ENCODE results near the gene CLDN20.

Gene CLDN20

GRCh38 chr6:155254139-155254538, 9.7 kb upstream of the CLDN20 start:
- Histone ChIP-seq H3K4me3 (ENCODE audit: low read depth, low read length) (no peak overlapping the region), H3K4me1 (ENCODE audit: control insufficient read depth, insufficient read depth, low read length) (no peaks in the 10 kb centered on the region), H3K36me3 (ENCODE audit: control insufficient read depth in 2 of 2, insufficient read depth in 1 of 2, low read length in 2 of 2) (peaks cover 15 to 95% of the 10 kb centered on the region in 2 experiments), H3K27ac (ENCODE audit: extremely low read depth, low read depth, low read length) (no peak overlapping the region), H3K9me3 (ENCODE audit: control insufficient read depth, insufficient read depth, low read depth, low read length) (no peaks in the 10 kb centered on the region)
- no peak for TF ChIP-seq ZNF785 (tag by site-specific recombination; IDR thresholded peaks at IDR 0.05)
- TF ChIP-seq PRDM1 (tag by site-specific recombination; IDR thresholded peaks at IDR 0.05), result no peak
- no peak for TF ChIP-seq ZFHX2 (tag by site-specific recombination; conservative IDR thresholded peaks at IDR 0.05)
- TF ChIP-seq ZBTB20 (tag by site-specific recombination; IDR thresholded peaks at IDR 0.05), result no peak
- TF ChIP-seq, protein P1, sequence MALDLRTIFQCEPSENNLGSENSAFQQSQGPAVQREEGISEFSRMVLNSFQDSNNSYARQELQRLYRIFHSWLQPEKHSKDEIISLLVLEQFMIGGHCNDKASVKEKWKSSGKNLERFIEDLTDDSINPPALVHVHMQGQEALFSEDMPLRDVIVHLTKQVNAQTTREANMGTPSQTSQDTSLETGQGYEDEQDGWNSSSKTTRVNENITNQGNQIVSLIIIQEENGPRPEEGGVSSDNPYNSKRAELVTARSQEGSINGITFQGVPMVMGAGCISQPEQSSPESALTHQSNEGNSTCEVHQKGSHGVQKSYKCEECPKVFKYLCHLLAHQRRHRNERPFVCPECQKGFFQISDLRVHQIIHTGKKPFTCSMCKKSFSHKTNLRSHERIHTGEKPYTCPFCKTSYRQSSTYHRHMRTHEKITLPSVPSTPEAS (tag by site-specific recombination; IDR thresholded peaks at IDR 0.05), result no peak
- no peak for TF ChIP-seq IKZF3 (tag by site-specific recombination; IDR thresholded peaks at IDR 0.05)
- no peak for TF ChIP-seq GLIS2 (tag by site-specific recombination; IDR thresholded peaks at IDR 0.05)
- no peak for TF ChIP-seq ZNF585B (tag by site-specific recombination; IDR thresholded peaks at IDR 0.05)
- no peak for TF ChIP-seq BCL11B (tag by site-specific recombination; IDR thresholded peaks at IDR 0.05; ENCODE audit: low read depth)
- TF ChIP-seq, protein P2, sequence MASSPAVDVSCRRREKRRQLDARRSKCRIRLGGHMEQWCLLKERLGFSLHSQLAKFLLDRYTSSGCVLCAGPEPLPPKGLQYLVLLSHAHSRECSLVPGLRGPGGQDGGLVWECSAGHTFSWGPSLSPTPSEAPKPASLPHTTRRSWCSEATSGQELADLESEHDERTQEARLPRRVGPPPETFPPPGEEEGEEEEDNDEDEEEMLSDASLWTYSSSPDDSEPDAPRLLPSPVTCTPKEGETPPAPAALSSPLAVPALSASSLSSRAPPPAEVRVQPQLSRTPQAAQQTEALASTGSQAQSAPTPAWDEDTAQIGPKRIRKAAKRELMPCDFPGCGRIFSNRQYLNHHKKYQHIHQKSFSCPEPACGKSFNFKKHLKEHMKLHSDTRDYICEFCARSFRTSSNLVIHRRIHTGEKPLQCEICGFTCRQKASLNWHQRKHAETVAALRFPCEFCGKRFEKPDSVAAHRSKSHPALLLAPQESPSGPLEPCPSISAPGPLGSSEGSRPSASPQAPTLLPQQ (tag by site-specific recombination; IDR thresholded peaks at IDR 0.05), result no peak
- TF ChIP-seq HIC1 (tag by site-specific recombination; IDR thresholded peaks at IDR 0.05), result no peak
- TF ChIP-seq ZNF664 (tag by site-specific recombination; IDR thresholded peaks at IDR 0.05), result no peak
- TF ChIP-seq EGR2 (tag by site-specific recombination; IDR thresholded peaks at IDR 0.05; ENCODE audit: low read depth), result no peak
- no peak for TF ChIP-seq ZNF223 (tag by site-specific recombination; IDR thresholded peaks at IDR 0.05)
- no peak for TF ChIP-seq ZNF175 (tag by site-specific recombination; IDR thresholded peaks at IDR 0.05)
- no peak for TF ChIP-seq ZNF214 (tag by site-specific recombination; IDR thresholded peaks at IDR 0.05; ENCODE audit: borderline replicate concordance)
- TF ChIP-seq ZNF658 (tag by site-specific recombination; IDR thresholded peaks at IDR 0.05), result no peak
- TF ChIP-seq ZNF548 (tag by site-specific recombination; IDR thresholded peaks at IDR 0.05), result no peak
- TF ChIP-seq ZNF48 (tag by site-specific recombination; IDR thresholded peaks at IDR 0.05), result no peak
- CTCF ChIA-PET, result no interaction called here
- POLR2A ChIA-PET, result no interaction called here

GRCh38 chr6:155256122-155256795, 7.6 kb upstream of the CLDN20 start:
- ChIA-PET POLR2A (no interaction called here), CTCF (interaction anchor here (0.6 to 3.2 kb wide), 4 partner anchors 12 to 328 kb away, joined by 3 to 19 read pairs (median 4); no protein-coding TSS in a partner anchor)
- H3K27ac ChIP-seq (ENCODE audit: extremely low read depth, low read depth, low read length), result no peak overlapping the region
- peaks cover 15 to 88% of the 10 kb centered on the region in 2 experiments for H3K36me3 ChIP-seq (ENCODE audit: control insufficient read depth in 2 of 2, insufficient read depth in 1 of 2, low read length in 2 of 2)
- no peaks in the 10 kb centered on the region for H3K4me1 ChIP-seq (ENCODE audit: control insufficient read depth, insufficient read depth, low read length)
- H3K4me3 ChIP-seq (ENCODE audit: low read depth, low read length), result no peak overlapping the region
- no peaks in the 10 kb centered on the region for H3K9me3 ChIP-seq (ENCODE audit: control insufficient read depth, insufficient read depth, low read depth, low read length)
- TF ChIP-seq ZNF76 (tag by site-specific recombination; IDR thresholded peaks at IDR 0.05; ENCODE audit: borderline replicate concordance, low read depth), result no peak
- TF ChIP-seq, protein P3, sequence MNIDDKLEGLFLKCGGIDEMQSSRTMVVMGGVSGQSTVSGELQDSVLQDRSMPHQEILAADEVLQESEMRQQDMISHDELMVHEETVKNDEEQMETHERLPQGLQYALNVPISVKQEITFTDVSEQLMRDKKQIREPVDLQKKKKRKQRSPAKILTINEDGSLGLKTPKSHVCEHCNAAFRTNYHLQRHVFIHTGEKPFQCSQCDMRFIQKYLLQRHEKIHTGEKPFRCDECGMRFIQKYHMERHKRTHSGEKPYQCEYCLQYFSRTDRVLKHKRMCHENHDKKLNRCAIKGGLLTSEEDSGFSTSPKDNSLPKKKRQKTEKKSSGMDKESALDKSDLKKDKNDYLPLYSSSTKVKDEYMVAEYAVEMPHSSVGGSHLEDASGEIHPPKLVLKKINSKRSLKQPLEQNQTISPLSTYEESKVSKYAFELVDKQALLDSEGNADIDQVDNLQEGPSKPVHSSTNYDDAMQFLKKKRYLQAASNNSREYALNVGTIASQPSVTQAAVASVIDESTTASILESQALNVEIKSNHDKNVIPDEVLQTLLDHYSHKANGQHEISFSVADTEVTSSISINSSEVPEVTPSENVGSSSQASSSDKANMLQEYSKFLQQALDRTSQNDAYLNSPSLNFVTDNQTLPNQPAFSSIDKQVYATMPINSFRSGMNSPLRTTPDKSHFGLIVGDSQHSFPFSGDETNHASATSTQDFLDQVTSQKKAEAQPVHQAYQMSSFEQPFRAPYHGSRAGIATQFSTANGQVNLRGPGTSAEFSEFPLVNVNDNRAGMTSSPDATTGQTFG (tag by site-specific recombination; IDR thresholded peaks at IDR 0.05; ENCODE audit: borderline replicate concordance), result no peak
- TF ChIP-seq ZNF610 (tag by site-specific recombination; IDR thresholded peaks at IDR 0.05; ENCODE audit: borderline replicate concordance), result no peak
- no peak for TF ChIP-seq SETDB1 (IDR thresholded peaks at IDR 0.05; ENCODE audit: insufficient read length, low read length)
- TF ChIP-seq ZNF423 (tag by site-specific recombination; IDR thresholded peaks at IDR 0.05), result no peak
- no peak for TF ChIP-seq ZNF596 (tag by site-specific recombination; IDR thresholded peaks at IDR 0.05)
- no peak for TF ChIP-seq ZNF433 (tag by site-specific recombination; IDR thresholded peaks at IDR 0.05; ENCODE audit: low read depth)
- TF ChIP-seq SP7 (tag by site-specific recombination; IDR thresholded peaks at IDR 0.05), result no peak
- no peak for TF ChIP-seq PRDM1 (tag by site-specific recombination; IDR thresholded peaks at IDR 0.05)
- TF ChIP-seq ZNF223 (tag by site-specific recombination; IDR thresholded peaks at IDR 0.05), result no peak
